ENCODE data around the gene RASA3.

DNA sequence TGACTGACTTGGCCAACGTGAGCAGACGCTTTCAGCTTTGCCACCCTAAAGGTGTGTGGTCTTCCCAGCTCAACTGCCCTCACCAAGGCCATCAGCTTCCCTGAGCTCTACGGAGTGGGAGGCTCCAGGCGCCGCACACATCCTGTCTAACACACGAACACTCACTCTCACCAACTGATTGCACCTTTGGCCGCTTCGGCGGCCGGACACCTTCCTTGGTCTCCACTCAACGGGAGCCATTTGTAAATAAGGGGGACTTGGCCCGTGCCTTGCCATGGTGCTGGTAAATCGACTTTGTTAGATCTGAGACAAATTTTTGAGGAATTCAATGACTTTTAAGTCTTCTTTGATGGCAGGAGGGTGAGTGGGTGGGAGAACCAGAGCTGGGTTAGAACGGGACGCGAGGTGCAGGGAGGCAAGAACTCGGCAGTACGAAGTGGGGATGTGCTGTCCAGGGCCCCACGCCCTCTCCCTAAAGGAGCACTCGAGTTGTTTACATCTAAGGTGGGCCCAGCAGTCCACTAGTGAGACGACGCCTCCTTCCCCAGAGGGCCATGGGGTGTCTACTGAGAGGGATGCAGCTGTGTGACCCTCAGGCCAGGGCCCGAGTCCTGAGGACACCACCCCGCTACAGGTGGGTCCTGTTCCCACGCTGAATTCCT is 163.0 kb downstream of the RASA3 start:
- no peak for TF ChIP-seq GATA2 (IDR thresholded peaks at IDR 0.05; ENCODE audit: low read depth, low read length)
- TF ChIP-seq GATA3 (IDR thresholded peaks at IDR 0.05; ENCODE audit: low read depth, low read length) = no peak
